ENCODE results near the gene SPEM2.
"Not testable (repeated sequence)": the region's sequence is repeated elsewhere in the genome, so short reads cannot be mapped to it uniquely, and the experiment has no call there.

Gene SPEM2

DNA sequence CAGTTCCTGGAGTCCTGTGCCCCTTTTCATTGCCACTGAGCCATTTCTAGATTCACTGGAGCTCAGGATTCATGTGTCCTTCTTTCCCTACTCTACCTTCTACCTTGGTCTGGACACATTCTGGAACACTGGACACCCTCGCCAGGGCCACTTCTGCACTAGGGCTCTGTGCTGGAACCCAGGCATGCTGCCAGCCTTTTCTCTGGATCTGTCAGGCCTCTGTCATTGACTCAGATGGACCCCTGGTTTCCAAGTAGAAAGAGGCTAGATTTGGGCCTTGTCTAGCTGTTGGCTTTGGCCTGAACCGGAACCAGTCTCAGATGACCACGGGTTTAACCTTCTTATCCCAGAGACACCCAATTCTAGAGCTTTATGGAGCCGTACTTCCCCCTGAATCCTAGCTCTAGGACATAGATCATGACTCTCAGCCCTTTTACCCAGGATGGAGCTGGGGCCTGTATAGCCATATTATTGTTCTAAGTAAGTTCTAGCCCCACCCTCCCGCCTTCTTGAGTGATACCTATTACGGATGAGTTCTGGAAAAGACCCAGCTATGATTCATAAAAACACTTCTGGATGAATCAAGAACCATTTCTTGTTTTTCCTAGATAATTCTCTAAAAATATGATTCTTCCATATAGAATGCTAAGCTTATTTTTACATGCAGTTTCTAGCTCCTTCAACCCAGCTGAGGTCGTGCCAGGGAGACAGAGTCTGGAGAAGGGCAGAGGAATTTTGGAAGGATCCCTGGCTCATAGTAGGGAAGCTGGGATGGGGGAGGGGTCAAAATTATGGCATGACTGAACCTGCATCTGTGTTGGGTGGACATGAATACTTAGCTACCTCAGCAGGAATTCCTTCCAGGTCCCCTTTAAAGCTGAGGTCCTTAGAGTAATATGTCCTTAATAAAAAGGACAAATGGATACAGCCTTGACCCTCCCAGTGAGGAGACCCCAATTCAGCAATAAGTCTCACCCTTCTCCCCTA is 18.4 kb downstream of the SPEM2 start:
- DNase-seq, result peak; percentile 67

DNA sequence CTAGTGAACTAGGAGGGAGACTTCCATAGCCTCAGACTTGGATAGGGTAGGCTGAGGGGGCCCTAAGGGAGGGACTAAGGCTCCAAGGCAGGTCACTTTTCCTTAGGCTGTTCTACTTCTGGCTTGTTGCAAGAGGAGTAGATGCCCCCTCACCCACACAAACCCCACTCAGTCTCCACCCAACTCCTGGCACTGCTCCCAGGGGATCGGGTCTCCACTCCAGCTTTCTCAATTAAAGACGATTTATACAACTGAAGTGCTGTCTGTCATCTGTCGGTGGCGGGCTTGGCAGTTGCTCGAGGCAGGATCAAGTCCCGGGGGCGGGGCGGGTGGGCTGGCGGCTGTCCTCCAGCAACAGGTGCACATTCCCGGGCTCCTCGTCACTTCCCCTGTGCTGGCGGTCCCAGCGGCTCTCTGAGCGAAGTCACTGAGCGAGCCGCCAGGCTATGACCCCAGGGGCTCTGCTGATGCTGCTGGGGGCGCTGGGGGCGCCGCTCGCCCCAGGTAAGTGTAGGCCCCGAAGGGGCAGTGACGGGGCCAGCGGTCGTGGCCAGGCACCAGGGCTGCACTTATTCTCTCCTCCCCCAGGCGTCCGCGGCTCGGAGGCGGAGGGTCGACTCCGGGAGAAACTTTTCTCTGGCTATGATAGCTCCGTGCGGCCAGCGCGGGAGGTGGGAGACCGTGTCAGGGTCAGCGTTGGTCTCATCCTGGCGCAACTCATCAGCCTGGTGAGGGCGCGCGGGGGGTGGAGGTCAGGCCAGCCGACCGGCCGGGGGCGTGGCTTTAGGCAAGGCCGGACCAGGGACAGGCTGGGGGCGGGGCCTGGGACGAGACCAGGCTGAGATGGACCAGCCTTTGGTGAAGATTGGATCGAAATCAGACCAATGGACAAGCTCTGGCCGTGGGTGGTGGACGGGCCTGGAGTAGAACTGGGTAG is 19.5 kb downstream of the SPEM2 start, which contains the start of gene CHRNB1:
CHRNB1 (plus strand) TSS at position 380 of the 937 bp plus-strand sequence; CDS start at position 447, 67 bp downstream.
- DNase-seq, result no peak

DNA sequence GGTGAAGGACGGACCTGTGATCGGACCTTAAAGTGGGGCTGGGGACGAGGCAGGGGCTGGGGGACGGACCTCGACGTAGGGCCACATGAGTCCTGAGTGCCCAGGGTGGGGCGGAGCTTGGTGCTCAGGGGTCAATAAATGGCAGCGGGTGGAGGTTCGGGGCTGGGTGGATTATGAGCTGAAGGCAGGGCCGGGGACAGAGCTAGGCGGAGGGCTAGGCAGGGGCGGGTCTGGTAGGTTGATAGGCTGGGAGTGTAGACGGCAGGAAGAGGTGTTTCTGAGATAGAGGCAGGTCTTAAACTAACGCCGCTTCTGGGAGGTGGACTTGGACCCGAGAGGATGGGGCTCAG is 20.2 kb downstream of the SPEM2 start:
- no peak for DNase-seq

DNA sequence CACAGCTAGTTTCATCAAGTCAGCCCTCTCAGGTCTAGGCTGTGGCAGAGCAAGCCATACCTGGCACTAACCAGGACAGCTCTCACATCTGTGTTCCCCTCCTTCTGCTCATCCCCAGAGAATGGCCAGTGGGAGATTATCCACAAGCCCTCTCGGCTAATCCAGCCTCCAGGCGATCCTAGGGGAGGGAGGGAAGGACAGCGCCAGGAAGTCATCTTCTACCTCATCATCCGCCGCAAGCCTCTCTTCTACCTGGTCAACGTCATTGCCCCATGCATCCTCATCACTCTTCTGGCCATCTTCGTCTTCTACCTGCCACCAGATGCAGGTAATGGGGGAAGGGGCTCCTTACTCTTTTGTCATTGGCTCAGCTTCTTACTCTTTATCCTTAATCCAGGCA is 23.0 kb downstream of the SPEM2 start:
- DNase-seq, result no peak

DNA sequence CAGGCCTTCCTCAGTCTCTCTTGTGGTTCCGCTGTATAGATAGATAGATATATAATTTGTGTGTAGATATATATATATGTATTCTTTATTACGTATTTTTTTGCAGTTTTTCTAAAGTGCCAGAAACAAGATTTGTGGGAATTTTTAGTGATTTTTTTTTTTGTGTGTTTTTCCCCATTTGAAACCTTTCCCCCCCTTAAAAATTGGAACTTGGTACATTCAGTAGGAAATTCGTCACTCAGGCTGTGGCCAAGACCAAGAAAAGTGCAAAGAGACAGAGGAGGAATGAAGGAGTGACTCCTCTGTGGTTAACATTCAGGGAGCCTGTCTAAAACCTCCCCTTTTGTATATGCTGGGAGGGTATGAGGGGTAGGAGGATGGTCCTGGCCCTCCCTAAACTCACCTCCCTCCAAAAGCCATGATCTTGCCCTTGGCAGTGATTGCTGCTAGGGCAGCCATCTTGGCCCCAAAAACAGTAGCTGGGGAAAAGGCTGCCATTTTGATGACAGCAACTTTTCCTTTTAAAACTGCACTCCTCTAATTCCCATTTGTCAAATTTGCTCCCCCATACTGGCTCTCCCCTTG is 34.6 kb downstream of the SPEM2 start:
- DNase-seq, result no peak

DNA sequence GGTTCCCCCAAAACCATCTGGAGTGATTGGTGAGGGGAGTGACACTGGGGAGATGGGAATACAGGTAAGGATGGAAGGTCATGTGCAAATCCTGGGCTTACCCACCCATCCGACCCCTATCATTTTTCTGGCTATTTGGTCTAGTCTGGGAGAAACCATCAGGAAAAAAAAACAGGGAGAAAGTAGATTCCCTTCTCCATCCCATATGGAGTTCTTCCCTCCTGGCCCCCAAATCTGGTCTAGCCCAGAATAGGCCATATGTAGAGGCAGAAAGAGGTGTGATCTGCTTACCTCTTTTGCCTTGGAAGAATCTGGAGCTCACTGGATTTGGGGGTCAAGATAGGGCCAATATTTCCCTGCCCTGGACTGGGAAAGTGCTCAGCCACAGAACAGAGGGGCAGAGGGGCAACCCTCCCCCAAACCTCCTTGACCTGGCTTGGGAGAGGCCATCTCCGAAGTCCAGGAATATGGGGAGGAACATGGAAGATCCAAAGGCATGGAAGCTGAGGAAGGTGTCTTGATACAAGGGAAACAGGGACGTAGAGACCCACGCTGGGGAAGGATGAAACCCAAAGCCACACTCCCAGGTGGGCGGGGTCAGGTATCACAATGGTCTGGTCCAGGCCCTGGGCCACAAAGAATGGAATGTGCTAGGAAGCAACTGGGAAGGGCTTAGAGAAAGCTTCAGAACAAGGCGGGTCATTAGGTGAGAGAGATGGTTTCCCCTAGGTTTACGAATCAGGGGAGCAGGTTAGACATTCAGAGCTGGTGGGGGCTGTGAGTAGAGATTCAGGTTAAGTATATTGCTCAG is 35.6 kb downstream of the SPEM2 start:
- DNase-seq, result no peak

DNA sequence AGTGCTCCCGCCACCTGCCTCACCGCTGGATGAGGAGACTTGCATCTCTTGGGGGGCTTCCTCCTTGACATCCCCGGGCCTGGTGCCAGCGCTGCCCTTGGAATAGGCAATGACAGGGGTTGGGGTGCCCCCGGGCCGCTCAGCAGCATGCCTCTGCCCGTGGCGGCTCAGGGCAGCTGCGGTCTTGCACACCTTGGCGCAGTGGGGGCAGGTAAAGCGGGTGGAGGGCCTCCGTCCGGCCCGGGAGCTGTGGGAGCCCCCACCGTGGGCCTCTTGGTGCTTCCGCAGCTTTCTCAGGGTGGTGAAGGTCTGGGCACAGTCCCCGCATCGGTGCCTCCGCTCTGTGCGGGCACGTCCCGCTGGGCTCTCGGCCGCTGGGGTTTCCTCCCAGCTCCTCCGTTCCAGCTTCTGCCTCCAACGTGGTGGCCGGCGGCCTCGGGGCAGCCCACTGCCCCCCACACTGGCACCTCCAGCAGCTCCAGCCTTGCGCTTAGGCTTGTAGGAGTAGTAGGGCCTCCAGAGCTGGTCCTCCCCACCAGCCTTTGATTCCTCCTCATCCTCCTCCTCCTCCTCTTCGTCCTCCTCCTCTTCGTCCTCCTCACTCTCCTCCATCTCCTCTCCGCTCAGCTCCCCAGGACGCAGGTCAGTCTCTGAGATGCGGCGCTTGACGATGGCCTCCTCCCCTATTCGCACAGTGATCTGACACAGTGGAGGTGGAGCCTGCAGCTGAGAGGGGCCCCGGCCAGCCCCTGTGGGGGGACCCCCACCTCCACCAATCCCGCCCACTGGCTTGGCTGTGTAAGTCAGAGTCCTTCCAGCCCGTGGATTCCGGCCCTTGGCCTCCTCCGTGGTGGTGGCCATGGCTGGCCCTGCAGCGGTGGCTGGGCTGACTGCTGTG is 37.3 kb downstream of the SPEM2 start:
- no peak for DNase-seq

DNA sequence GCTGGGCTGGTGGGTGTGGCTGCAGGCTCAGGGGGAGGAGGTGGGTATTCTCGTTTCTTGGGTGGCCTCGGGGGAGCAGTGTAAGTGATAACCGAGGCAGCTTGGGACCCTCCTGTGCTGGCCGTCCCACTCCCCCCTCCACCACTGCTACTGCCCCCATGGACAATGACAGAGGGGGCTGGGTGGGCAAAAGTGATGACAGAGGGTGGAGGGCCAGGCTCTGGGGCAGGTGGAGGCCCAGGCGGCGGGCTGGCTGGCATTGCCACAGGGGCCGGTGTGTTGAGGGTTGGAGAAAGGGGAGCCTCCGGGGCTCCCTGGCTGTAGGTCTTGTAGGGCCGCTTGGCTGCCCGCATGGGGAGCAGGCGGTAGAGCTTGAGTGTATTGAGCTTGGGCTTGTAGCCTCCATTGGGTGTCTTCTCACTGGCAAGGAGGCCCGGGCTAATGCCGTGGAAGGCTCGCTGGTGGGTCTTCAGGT is 38.0 kb downstream of the SPEM2 start:
- DNase-seq, result no peak

DNA sequence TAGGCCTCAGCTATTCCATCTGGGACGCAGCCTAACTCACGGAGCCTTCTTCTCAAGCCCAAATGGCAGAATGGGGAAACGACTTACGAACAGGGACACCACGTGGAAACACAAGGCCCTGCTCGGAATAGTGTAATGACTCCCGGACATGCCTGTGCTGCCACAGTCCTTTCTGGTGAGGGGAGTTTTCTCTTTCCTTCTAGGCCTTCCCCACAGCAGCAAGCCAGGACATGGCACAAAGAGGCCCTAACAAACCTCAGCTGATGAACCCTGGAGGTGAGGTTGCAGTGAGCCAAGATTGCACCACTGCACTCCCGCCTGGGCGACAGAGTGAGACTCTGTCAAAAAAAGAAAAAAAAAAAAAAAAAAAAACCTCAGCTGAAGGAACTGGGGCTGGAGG is 38.7 kb downstream of the SPEM2 start:
- no peak for DNase-seq

DNA sequence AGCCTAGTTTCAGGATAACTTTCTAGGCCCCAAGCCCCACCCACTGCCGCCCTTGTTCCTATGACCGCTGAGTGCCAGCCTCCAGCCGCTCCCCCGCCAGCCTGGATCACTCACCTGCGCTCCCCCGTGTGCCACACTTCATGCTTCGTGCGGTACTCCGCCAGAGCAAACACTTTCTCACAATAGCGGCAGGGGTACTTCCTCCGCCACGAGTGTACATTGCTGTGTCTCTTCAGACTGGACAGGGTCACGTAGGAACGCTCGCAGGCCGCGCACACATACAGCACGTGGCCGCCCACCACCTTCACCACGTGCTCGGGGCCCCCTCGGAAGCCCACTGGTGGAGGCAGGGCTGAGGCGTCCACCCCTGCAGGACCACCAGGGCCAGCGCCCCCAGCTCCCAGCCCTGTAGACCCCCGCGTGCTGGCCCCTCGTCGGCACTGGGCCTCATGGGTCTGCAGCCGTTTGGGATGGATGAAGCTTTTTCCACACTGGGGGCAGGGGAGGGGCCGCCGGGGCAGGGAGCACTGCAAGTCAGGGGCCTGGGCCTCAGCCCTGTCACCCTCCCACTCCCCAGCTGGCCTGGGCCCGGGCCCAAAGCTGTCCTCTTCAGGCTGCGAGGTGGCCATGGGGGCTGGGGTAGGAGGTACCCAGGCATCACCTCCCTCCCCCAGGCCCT is 40.3 kb downstream of the SPEM2 start:
- no peak for DNase-seq

DNA sequence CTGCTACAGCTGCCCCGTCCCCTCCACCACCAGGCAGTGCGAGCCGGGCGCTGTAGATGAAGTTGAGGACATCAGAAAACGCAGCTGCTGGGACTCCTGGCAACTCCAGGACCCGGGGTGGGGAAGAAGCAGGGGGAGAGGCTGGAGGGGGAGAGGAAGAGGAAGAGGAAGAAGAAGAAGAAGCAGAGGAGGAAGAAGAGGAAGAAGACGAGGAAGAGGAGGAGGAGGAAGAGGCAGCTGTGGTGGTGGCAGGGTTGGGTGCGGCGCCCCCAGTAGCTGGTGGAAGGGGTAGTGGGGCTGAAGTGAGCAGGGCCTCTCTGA is 40.9 kb downstream of the SPEM2 start:
- DNase-seq, result no peak

DNA sequence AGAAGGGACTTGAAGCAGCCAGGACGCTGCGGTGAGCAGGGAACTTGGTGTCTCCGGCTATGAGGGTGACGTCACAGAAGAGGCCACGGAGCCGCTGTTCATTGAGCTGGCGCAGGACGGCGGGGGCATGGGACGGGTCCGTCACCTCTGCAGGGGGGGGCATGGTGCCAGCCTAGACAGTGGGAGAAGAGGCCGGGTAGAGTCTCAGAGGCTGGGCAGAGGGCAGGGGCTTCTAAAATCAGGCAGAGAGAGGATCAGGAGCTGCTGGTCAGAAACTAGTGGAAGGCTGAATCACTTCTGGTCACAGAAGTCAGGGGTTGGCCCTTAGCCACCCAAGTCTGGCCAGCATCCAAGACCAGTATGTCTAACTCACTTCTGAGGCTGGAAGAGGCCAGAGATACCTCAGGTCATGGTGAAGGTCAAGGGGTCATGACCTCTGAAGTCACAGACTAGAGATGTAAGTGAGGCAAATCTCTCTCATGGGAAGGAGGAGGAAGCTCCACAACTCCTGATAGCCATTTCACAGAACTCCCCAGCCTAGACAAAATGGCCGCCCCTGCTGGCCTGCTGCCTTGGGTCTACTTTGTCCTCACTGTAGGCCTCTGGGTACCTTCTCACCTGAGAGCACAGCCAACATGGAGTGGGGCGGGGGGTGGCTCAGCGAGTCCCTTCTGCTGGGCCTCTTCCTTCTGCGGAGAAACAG is 41.4 kb downstream of the SPEM2 start:
- DNase-seq, result no peak

DNA sequence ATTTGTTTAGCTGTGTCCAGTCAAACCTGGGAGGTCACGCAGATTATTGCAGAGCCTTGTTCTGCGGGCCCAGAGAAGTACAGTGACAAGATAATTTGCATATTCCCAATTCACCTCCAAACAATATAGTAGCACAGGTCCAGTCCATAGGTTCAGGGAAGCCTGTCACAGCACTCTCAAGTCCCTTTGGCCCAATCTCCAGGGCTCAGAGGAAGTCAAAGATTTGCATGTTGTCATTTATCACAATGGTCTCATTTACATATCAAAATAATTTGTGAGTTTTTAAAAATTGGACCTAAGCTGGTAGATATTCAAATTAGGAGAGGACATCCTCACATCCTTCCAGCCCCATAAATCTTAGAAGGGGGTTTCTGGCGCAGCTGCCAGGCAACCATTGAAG is 42.1 kb downstream of the SPEM2 start:
- no peak for DNase-seq

DNA sequence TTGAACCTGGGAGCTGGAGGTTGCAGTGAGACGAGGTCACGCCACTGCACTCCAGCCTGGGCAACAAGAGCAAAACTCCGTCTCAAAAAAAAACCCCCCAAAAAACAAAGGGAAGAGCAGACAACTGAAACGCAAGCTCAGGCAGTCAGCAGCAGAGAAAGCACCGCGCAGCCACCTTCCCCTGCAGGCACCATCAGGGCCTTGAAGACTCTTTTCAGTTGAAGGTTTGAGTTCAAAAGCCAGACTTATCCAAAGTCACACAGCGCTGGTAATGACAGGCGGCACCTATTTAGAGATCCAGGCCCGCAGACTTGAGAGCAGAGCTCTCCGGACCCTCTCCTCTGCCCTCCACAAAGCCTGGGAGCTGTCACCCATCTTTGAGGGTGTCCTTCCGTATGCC is 42.9 kb downstream of the SPEM2 start:
- no peak for DNase-seq

DNA sequence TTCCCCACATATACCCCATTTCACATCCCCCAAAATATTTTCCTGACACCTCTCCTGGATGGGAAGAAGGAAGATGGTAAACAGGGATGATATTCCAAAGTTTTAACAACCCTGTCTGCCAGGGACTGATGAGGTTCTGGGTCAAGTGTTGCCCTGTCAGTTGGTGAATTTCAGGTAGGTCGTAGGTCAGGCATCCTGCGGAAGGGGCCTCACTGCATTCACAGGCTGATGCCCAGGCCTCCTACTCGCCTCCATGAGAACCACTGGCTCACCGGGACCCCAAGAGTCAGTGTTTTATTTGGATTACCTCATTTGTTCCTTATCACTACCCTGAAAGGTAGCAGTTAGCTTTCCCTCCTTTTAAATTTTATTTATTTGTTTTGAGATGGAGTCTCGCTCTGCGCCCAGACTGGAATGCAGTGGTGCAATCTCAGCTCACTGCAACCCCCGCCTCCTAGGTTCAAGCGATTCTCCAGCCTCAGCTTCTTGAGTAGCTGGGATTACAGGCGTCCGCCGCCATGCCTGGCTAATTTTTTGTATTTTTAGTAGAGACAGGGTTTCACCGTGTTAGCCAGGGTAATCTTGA is 43.5 kb downstream of the SPEM2 start:
- no peak for DNase-seq

DNA sequence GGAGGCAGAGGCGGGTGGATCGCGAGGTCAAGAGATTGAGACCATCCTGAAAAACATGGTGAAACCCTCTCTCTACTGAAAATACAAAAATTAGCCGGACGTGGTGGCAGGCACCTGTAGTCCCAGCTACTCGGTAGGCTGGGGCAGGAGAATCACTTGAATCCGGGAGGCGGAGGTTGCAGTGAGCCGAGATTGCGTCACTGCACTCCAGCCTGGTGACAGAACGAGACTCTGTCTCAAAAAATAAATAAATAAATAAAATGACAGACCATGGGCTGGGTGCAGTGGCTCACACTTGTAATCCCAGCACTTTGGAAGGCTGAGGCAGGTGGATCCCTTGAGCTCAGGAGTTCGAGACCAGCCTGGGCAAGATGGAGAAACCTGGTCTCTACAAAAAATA is 44.4 kb downstream of the SPEM2 start:
- DNase-seq, result not testable (repeated sequence)

DNA sequence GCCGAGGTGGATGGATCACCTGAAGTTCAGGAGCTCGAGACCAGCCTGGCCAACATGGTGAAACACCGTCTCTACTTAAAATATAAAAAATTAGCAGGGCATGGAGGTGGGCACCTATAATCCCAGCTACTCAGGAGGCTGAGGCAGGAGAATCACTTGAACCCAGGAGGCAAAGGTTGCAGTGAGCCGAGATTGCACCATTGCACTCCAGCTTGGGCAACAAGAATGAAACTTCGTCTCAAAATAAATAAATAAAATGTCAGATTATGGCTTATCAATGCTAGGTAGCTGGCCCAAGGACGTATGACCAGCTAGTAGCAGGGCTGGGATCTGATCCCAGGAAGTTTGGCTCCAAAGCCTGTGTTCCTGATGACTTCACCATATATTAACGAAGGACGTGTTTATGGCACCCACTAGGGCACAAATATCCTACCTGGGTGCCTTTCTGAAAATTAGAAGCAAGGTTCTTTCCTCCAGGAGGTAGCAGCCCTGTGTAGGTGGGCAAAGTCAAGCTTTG is 45.1 kb downstream of the SPEM2 start:
- not testable (repeated sequence) for DNase-seq

DNA sequence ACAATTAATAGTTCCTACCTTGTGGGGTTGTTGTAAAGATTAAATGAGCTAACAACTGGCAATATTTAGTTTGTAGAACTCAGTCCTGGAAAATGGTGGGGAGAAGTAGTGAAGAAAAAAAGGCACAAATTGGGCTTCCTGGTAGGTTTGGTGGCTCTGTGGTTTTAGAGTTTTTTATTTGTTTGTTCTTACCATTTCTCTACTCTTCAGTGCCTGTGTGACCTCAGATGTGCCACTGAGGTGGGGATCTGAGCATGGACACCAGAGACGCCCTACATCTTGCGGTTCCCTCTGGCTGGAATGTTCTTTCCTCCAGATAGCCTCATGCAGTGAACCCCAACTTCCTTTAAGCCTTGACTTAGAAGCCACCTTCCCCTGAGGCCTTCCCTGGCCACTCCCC is 46.3 kb downstream of the SPEM2 start:
- DNase-seq, result no peak

DNA sequence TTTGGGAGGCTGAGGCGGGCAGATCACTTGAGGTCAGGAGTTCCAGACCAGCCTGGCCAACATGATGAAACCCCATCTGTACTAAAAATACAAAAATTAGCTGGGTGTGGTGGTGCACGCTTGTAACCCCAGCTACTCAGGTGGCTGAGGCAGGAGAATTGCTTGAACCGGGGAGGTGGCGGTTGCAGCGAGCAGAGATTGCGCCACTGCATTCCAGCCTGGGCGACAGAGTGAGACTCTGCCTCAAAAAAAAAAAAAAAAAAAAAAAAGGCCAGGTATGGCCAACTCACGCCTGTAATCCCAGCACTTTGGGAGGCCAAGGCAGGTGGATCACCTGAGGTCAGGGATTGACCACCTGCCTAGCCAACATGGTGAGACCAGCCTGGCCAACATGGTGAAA is 49.4 kb downstream of the SPEM2 start:
- DNase-seq, result not testable (repeated sequence)
